ENCODE results near the gene CD70. TPM values are rescaled to one million over a fixed set of nuclear protein-coding genes. Genes with fewer than 3 reads are reported as not detected.
"Not testable (repeated sequence)": the region's sequence is repeated elsewhere in the genome, so short reads cannot be mapped to it uniquely, and the experiment has no call there.

CD70 gene
- polyA plus RNA-seq, 1 donor (not counting 4 experiments of a cell fraction or from before 2014, with no cell fraction given) = 0.22 TPM

GRCh38 chr19:6606276-6607070 lies 15.5 kb upstream of the CD70 start:
- H3K4me3 ChIP-seq (ENCODE audit: control insufficient read depth in 2 of 3, extremely low read depth in 1 of 3, insufficient read depth in 2 of 3, low read depth in 1 of 3, low read length in 3 of 3); H3K9me3 ChIP-seq (ENCODE audit: control insufficient read depth, low read depth, low read length); H3K9ac ChIP-seq (ENCODE audit: control insufficient read depth, extremely low read depth, insufficient read depth, low read length); dilution Hi-C loops (cut with MboI; ENCODE audit: extremely low pct_ligation_motif_present, low sequenced_read_pairs); H3K27ac ChIP-seq (ENCODE audit: control insufficient read depth, insufficient read depth, low read length); H3K79me2 ChIP-seq (ENCODE audit: control insufficient read depth, insufficient read depth, low read length); H3K27me3 ChIP-seq (ENCODE audit: control insufficient read depth, extremely low read depth, insufficient read depth, low read length); H3K36me3 ChIP-seq (ENCODE audit: control insufficient read depth in 2 of 2, extremely low read depth in 1 of 2, insufficient read depth in 2 of 2, low read length in 2 of 2); FAIRE-seq; H3K4me2 ChIP-seq (ENCODE audit: control insufficient read depth, extremely low read depth, insufficient read depth, low read depth, low read length); H3K4me1 ChIP-seq (ENCODE audit: control insufficient read depth, extremely low read depth, insufficient read depth, low read length); DNase-seq (ENCODE audit: low read depth, low spot score); H4K20me1 ChIP-seq (ENCODE audit: control insufficient read depth, extremely low read depth, insufficient read depth, low read length); H2AFZ ChIP-seq (ENCODE audit: control insufficient read depth, low read length); H3K9me1 ChIP-seq (ENCODE audit: control insufficient read depth, extremely low read depth, insufficient read depth, low read length): not testable (repeated sequence)

- Histone ChIP-seq H3K36me3 (ENCODE audit: control insufficient read depth in 2 of 2, extremely low read depth in 1 of 2, insufficient read depth in 2 of 2, low read length in 2 of 2) (no peaks in the 10 kb centered on the region), H3K9ac (ENCODE audit: control insufficient read depth, extremely low read depth, insufficient read depth, low read length) (no peak overlapping the region), H3K79me2 (ENCODE audit: control insufficient read depth, insufficient read depth, low read length) (no peaks in the 10 kb centered on the region), H3K27ac (ENCODE audit: control insufficient read depth, insufficient read depth, low read length) (no peak overlapping the region), H3K27me3 (ENCODE audit: control insufficient read depth, extremely low read depth, insufficient read depth, low read length) (no peaks in the 10 kb centered on the region), H3K4me2 (ENCODE audit: control insufficient read depth, extremely low read depth, insufficient read depth, low read depth, low read length) (no peak overlapping the region), H3K9me3 (ENCODE audit: control insufficient read depth, low read depth, low read length) (no peaks in the 10 kb centered on the region), H3K4me3 (ENCODE audit: control insufficient read depth in 2 of 3, extremely low read depth in 1 of 3, insufficient read depth in 2 of 3, low read depth in 1 of 3, low read length in 3 of 3) (no peak overlapping the region), H2AFZ (ENCODE audit: control insufficient read depth, low read length) (no peak overlapping the region), H3K9me1 (ENCODE audit: control insufficient read depth, extremely low read depth, insufficient read depth, low read length) (no peaks in the 10 kb centered on the region), H3K4me1 (ENCODE audit: control insufficient read depth, extremely low read depth, insufficient read depth, low read length) (no peaks in the 10 kb centered on the region), H4K20me1 (ENCODE audit: control insufficient read depth, extremely low read depth, insufficient read depth, low read length) (no peaks in the 10 kb centered on the region)
- dilution Hi-C loops (cut with MboI; ENCODE audit: extremely low pct_ligation_motif_present, low sequenced_read_pairs) = no loop called here
- FAIRE-seq = no peak
- TF ChIP-seq CTCF (optimal IDR thresholded peaks at IDR 0.05 in 1 of 3, IDR thresholded peaks at IDR 0.05 in 1 of 3, conservative IDR thresholded peaks at IDR 0.05 in 1 of 3; ENCODE audit: extremely low read depth in 1 of 3, insufficient read depth in 2 of 3, low read length in 3 of 3) (no peak), EZH2 (IDR thresholded peaks at IDR 0.05; ENCODE audit: low read length) (no peak)
- no peak for DNase-seq (ENCODE audit: low read depth, low spot score)
Measured at GRCh38 chr19:6604906-6605305, 14.0 kb upstream of the CD70 start.

GRCh38 chr19:6602729-6603114 lies 11.8 kb upstream of the CD70 start:
- H3K9ac ChIP-seq (ENCODE audit: control insufficient read depth, extremely low read depth, insufficient read depth, low read length) = no peak overlapping the region
- H3K4me3 ChIP-seq (ENCODE audit: control insufficient read depth in 2 of 3, extremely low read depth in 1 of 3, insufficient read depth in 2 of 3, low read depth in 1 of 3, low read length in 3 of 3) = no peak overlapping the region
- H3K27me3 ChIP-seq (ENCODE audit: control insufficient read depth, extremely low read depth, insufficient read depth, low read length) = no peaks in the 10 kb centered on the region
- TF ChIP-seq EZH2 (IDR thresholded peaks at IDR 0.05; ENCODE audit: low read length) = no peak
- no peak for TF ChIP-seq CTCF (optimal IDR thresholded peaks at IDR 0.05 in 1 of 3, IDR thresholded peaks at IDR 0.05 in 1 of 3, conservative IDR thresholded peaks at IDR 0.05 in 1 of 3; ENCODE audit: extremely low read depth in 1 of 3, insufficient read depth in 2 of 3, low read length in 3 of 3)
- dilution Hi-C loops (cut with MboI; ENCODE audit: extremely low pct_ligation_motif_present, low sequenced_read_pairs) = no loop called here
- FAIRE-seq (no peak), DNase-seq (ENCODE audit: low read depth, low spot score) (no peak)
- no peaks in the 10 kb centered on the region for H3K79me2 ChIP-seq (ENCODE audit: control insufficient read depth, insufficient read depth, low read length)
- H2AFZ ChIP-seq (ENCODE audit: control insufficient read depth, low read length) = no peak overlapping the region
- no peak overlapping the region for H3K27ac ChIP-seq (ENCODE audit: control insufficient read depth, insufficient read depth, low read length)
- H3K36me3 ChIP-seq (ENCODE audit: control insufficient read depth in 2 of 2, extremely low read depth in 1 of 2, insufficient read depth in 2 of 2, low read length in 2 of 2) = no peaks in the 10 kb centered on the region
- H3K4me1 ChIP-seq (ENCODE audit: control insufficient read depth, extremely low read depth, insufficient read depth, low read length) = no peaks in the 10 kb centered on the region
- no peaks in the 10 kb centered on the region for H3K9me3 ChIP-seq (ENCODE audit: control insufficient read depth, low read depth, low read length)
- H3K4me2 ChIP-seq (ENCODE audit: control insufficient read depth, extremely low read depth, insufficient read depth, low read depth, low read length) = no peak overlapping the region
- H3K9me1 ChIP-seq (ENCODE audit: control insufficient read depth, extremely low read depth, insufficient read depth, low read length) = no peaks in the 10 kb centered on the region
- H4K20me1 ChIP-seq (ENCODE audit: control insufficient read depth, extremely low read depth, insufficient read depth, low read length) = no peaks in the 10 kb centered on the region

GRCh38 chr19:6601537-6602052 lies 10.6 kb upstream of the CD70 start:
- not testable (repeated sequence) for H3K4me2 ChIP-seq (ENCODE audit: control insufficient read depth, extremely low read depth, insufficient read depth, low read depth, low read length); H3K4me3 ChIP-seq (ENCODE audit: control insufficient read depth in 2 of 3, extremely low read depth in 1 of 3, insufficient read depth in 2 of 3, low read depth in 1 of 3, low read length in 3 of 3); H3K9me3 ChIP-seq (ENCODE audit: control insufficient read depth, low read depth, low read length)

More at GRCh38 chr19:6601537-6602052, 10.6 kb upstream of the CD70 start:
- H3K4me1 ChIP-seq (ENCODE audit: control insufficient read depth, extremely low read depth, insufficient read depth, low read length); H2AFZ ChIP-seq (ENCODE audit: control insufficient read depth, low read length); H3K9me1 ChIP-seq (ENCODE audit: control insufficient read depth, extremely low read depth, insufficient read depth, low read length); H3K36me3 ChIP-seq (ENCODE audit: control insufficient read depth in 2 of 2, extremely low read depth in 1 of 2, insufficient read depth in 2 of 2, low read length in 2 of 2); H4K20me1 ChIP-seq (ENCODE audit: control insufficient read depth, extremely low read depth, insufficient read depth, low read length); H3K27ac ChIP-seq (ENCODE audit: control insufficient read depth, insufficient read depth, low read length); H3K79me2 ChIP-seq (ENCODE audit: control insufficient read depth, insufficient read depth, low read length); DNase-seq (ENCODE audit: low read depth, low spot score); FAIRE-seq; dilution Hi-C loops (cut with MboI; ENCODE audit: extremely low pct_ligation_motif_present, low sequenced_read_pairs); H3K9ac ChIP-seq (ENCODE audit: control insufficient read depth, extremely low read depth, insufficient read depth, low read length); H3K27me3 ChIP-seq (ENCODE audit: control insufficient read depth, extremely low read depth, insufficient read depth, low read length): not testable (repeated sequence)

Measured in keratinocyte (primary cell).